Loucy (cell line): ENCODE data around the gene MYCBPAP.

Experiments used
- H2AFZ ChIP-seq: fragments of 200-600 bp; sonication (generic); 2 replicates; pipeline ENCODE4 v1.6.0; 2016; ENCODE audit warnings: antibody characterized with exemption, mild to moderate bottlenecking, low read length, moderate library complexity
- H3F3A ChIP-seq: fragments of 200-600 bp; 2 replicates; pipeline ENCODE4 v1.6.0; 2016; ENCODE audit warnings: antibody characterized with exemption, low read depth, mild to moderate bottlenecking
- H3K27me3 ChIP-seq: fragments of 200-600 bp; sonication (generic); 2 replicates; pipeline ENCODE4 v1.6.1; 2014; ENCODE audit warnings: low read length, mild to moderate bottlenecking; ENCODE audit not compliant: insufficient read depth, poor library complexity, severe bottlenecking
- H3K36me3 ChIP-seq: fragments of 200-600 bp; sonication (generic); 2 replicates; pipeline ENCODE4 v1.6.1; 2016; ENCODE audit warnings: low read length; ENCODE audit not compliant: insufficient read depth
- H3K4me1 ChIP-seq: fragments of 200-600 bp; sonication (generic); 2 replicates; pipeline ENCODE4 v1.5.1; 2014; ENCODE audit warnings: low read length, mild to moderate bottlenecking; ENCODE audit not compliant: insufficient read depth, poor library complexity, severe bottlenecking
- H3K4me2 ChIP-seq: fragments of 200-600 bp; sonication (generic); 2 replicates; pipeline ENCODE4 v1.6.0; 2014; ENCODE audit warnings: antibody characterized with exemption, low read length, low read depth, mild to moderate bottlenecking; ENCODE audit not compliant: poor library complexity, severe bottlenecking
- H3K4me3 ChIP-seq: fragments of 200-600 bp; sonication (generic); 2 replicates; pipeline ENCODE4 v1.5.1; 2014; ENCODE audit warnings: low read length, mild to moderate bottlenecking, mixed read lengths; ENCODE audit not compliant: poor library complexity, severe bottlenecking
- H3K79me2 ChIP-seq: fragments of 200-600 bp; sonication (generic); 2 replicates; pipeline ENCODE4 v1.6.1; 2014; ENCODE audit warnings: low read length; ENCODE audit not compliant: insufficient read depth
- H3K9ac ChIP-seq: fragments of 200-600 bp; sonication (generic); 2 replicates; pipeline ENCODE4 v1.6.0; 2014; ENCODE audit warnings: mild to moderate bottlenecking, low read depth, low read length, moderate library complexity; ENCODE audit not compliant: poor library complexity, severe bottlenecking
- H3K9me2 ChIP-seq: fragments of 200-600 bp; sonication (generic); replicated peaks from 2 replicates; pipeline ENCODE4 v1.6.1; 2016; ENCODE audit warnings: low read depth, low read length, mixed read lengths
- H3K9me3 ChIP-seq: fragments of 200-600 bp; sonication (generic); 2 replicates; pipeline ENCODE4 v1.6.1; 2014; ENCODE audit warnings: mild to moderate bottlenecking, antibody characterized with exemption, low read length, low read depth; ENCODE audit not compliant: insufficient read depth
- H4K20me1 ChIP-seq: fragments of 200-600 bp; sonication (generic); 2 replicates; pipeline ENCODE4 v1.6.0; 2014; ENCODE audit warnings: antibody characterized with exemption, low read length, mild to moderate bottlenecking; ENCODE audit not compliant: insufficient read depth, poor library complexity, severe bottlenecking
- CTCF ChIP-seq: fragments of 200-600 bp; sonication (generic); conservative IDR thresholded peaks from 2 replicates; pipeline ENCODE4 v1.5.1; 2014; ENCODE audit warnings: mild to moderate bottlenecking, antibody characterized with exemption, low read length
- EZH2phosphoT487 ChIP-seq: fragments of 200-600 bp; IDR thresholded peaks from 2 replicates; pipeline ENCODE4 v1.6.1; 2018; ENCODE audit warnings: antibody characterized with exemption, mild to moderate bottlenecking, moderate library complexity, borderline replicate concordance

Gene MYCBPAP

GRCh38 chr17:50483266-50483665, 25.0 kb upstream of the MYCBPAP start:
- no peaks in the 10 kb centered on the region for H3K9me3 ChIP-seq
- TF ChIP-seq CTCF (no peak), EZH2phosphoT487 (no peak)

GRCh38 chr17:50484386-50485155, 23.7 kb upstream of the MYCBPAP start:
- H3K36me3 ChIP-seq = peaks cover 21% of the 10 kb centered on the region; the same call in 1 of the 2 replicates
- TF ChIP-seq CTCF (no peak), EZH2phosphoT487 (no peak)
- no peak overlapping the region for H3K4me2 ChIP-seq
- no peaks in the 10 kb centered on the region for H3K9me3 ChIP-seq
- no peaks in the 10 kb centered on the region for H3F3A ChIP-seq
- no peaks in the 10 kb centered on the region for H3K9me2 ChIP-seq
- no peak overlapping the region for H3K9ac ChIP-seq
- H3K27me3 ChIP-seq = no peaks in the 10 kb centered on the region
- peaks cover 18% of the 10 kb centered on the region; the same call in 1 of the 2 replicates for H3K79me2 ChIP-seq
- H4K20me1 ChIP-seq = peaks cover 5% of the 10 kb centered on the region
- no peak overlapping the region for H3K4me3 ChIP-seq
- H2AFZ ChIP-seq = no peak overlapping the region
- peaks cover 13% of the 10 kb centered on the region for H3K4me1 ChIP-seq

More at GRCh38 chr17:50483266-50483665, 25.0 kb upstream of the MYCBPAP start:
- H3K4me2 ChIP-seq = no peak overlapping the region
- H3K4me3 ChIP-seq = no peak overlapping the region
- no peaks in the 10 kb centered on the region for H3K9me2 ChIP-seq
- H3K27me3 ChIP-seq = no peaks in the 10 kb centered on the region
- H3K79me2 ChIP-seq = peaks cover 19% of the 10 kb centered on the region; the same call in 1 of the 2 replicates
- peaks cover 6% of the 10 kb centered on the region for H4K20me1 ChIP-seq
- H3K4me1 ChIP-seq = peaks cover 16% of the 10 kb centered on the region
- no peak overlapping the region for H2AFZ ChIP-seq
- peaks cover 21% of the 10 kb centered on the region; the same call in 1 of the 2 replicates for H3K36me3 ChIP-seq
- peaks cover 4% of the 10 kb centered on the region for H3F3A ChIP-seq
- H3K9ac ChIP-seq = no peak overlapping the region

- no peaks in the 10 kb centered on the region for H3K79me2 ChIP-seq
- no peak for TF ChIP-seq EZH2phosphoT487
- TF ChIP-seq CTCF = no peak
- no peaks in the 10 kb centered on the region for H3K9me2 ChIP-seq
- no peaks in the 10 kb centered on the region for H4K20me1 ChIP-seq
- no peaks in the 10 kb centered on the region for H3K27me3 ChIP-seq
- no peak overlapping the region for H3K4me3 ChIP-seq
- peaks cover 3% of the 10 kb centered on the region for H3K4me1 ChIP-seq
- H2AFZ ChIP-seq = no peak overlapping the region
- no peaks in the 10 kb centered on the region for H3K9me3 ChIP-seq
- no peak overlapping the region for H3K9ac ChIP-seq
- H3K36me3 ChIP-seq = peaks cover 21% of the 10 kb centered on the region; the same call in 1 of the 2 replicates
- H3K4me2 ChIP-seq = no peak overlapping the region
- no peaks in the 10 kb centered on the region for H3F3A ChIP-seq
Observed at GRCh38 chr17:50487213-50488096, 20.8 kb upstream of the MYCBPAP start.
